ENCODE data around the gene C16orf96.

DNA sequence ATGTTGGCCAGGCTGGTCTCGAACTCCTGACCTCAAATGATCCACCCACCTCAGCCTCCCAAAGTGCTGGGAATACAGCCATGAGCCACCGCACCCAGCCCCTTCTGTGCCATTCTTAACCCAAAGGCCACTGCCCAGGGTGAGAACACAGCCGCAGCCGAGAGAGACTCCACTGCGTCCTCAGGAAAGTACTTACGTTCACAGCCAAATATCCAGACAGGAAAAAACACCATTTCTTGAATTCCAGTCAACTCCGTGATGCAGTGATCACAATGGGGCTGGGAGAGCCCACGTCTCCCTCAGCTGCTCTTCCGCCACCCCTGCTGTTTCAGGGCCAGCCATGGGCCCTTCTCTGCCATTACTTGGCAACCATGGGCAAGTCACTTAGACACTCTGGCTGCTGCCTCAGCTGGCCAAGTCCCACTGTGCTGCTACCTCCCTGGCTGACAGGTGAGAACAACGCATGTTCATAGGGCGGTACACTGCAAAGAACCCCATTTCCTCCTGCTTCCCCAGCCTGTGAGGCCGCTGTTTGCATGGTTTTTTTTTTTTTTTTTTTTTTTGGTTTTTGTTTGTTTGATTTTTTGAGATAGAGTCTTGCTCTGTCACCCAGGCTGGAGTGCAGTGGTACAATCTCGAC, 21.9 kb upstream of the C16orf96 start:
- TF ChIP-seq, protein P1, sequence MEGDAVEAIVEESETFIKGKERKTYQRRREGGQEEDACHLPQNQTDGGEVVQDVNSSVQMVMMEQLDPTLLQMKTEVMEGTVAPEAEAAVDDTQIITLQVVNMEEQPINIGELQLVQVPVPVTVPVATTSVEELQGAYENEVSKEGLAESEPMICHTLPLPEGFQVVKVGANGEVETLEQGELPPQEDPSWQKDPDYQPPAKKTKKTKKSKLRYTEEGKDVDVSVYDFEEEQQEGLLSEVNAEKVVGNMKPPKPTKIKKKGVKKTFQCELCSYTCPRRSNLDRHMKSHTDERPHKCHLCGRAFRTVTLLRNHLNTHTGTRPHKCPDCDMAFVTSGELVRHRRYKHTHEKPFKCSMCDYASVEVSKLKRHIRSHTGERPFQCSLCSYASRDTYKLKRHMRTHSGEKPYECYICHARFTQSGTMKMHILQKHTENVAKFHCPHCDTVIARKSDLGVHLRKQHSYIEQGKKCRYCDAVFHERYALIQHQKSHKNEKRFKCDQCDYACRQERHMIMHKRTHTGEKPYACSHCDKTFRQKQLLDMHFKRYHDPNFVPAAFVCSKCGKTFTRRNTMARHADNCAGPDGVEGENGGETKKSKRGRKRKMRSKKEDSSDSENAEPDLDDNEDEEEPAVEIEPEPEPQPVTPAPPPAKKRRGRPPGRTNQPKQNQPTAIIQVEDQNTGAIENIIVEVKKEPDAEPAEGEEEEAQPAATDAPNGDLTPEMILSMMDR (IDR thresholded peaks at IDR 0.05; ENCODE audit: low read length), result no peak
- TF ChIP-seq EZH2 (IDR thresholded peaks at IDR 0.05; ENCODE audit: borderline replicate concordance, low read length), result no peak

All from OCI-LY1 (cell line).